Astrocyte (in vitro differentiated cells and primary cell): Measurements from ENCODE around the gene RGS1. TPM values are rescaled to one million over a fixed set of nuclear protein-coding genes. Genes with fewer than 3 reads are reported as not detected.

Experiments used
- DNase-seq: peaks from one replicate; pipeline ENCODE4 v3.0.0-alpha.2; 2010; ENCODE audit warnings: low read depth
- FAIRE-seq: peaks from 2 replicates; lab custom pipeline; 2011; peaks lifted over from hg19 to GRCh38; lab: Jason Lieb, UNC
- H2AFZ ChIP-seq: 2 replicates; pipeline ENCODE4 v1.6.0; 2012; ENCODE audit warnings: low read depth, low read length, inconsistent platforms
- H3K27ac ChIP-seq: 2 replicates; pipeline ENCODE4 v1.5.1; 2011; ENCODE audit warnings: low read depth, low read length, inconsistent platforms
- H3K27me3 ChIP-seq: 2 replicates; pipeline ENCODE4 v1.6.0; 2011; ENCODE audit warnings: low read length, inconsistent platforms; ENCODE audit not compliant: insufficient read depth
- H3K36me3 ChIP-seq: 2 replicates; pipeline ENCODE4 v1.5.1; 2011; ENCODE audit warnings: low read length, inconsistent platforms; ENCODE audit not compliant: insufficient read depth
- H3K4me1 ChIP-seq: 2 replicates; pipeline ENCODE4 v1.5.1; 2011; ENCODE audit warnings: low read length, inconsistent platforms; ENCODE audit not compliant: insufficient read depth
- H3K4me2 ChIP-seq: 2 replicates; pipeline ENCODE4 v1.6.0; 2012; ENCODE audit warnings: low read length, inconsistent platforms
- H3K4me3 ChIP-seq: 2 replicates; pipeline ENCODE4 v1.5.1; 2011; ENCODE audit warnings: low read depth, mild to moderate bottlenecking, low read length, inconsistent platforms; ENCODE audit not compliant: insufficient read depth
- H3K79me2 ChIP-seq: 2 replicates; pipeline ENCODE4 v1.6.0; 2012; ENCODE audit warnings: mild to moderate bottlenecking, low read length, inconsistent platforms; ENCODE audit not compliant: insufficient read depth
- H3K9ac ChIP-seq: 2 replicates; pipeline ENCODE4 v1.6.0; 2012; ENCODE audit warnings: mild to moderate bottlenecking, low read length, inconsistent platforms
- H3K9me3 ChIP-seq: 2 replicates; pipeline ENCODE4 v1.5.1; 2012; ENCODE audit warnings: low read depth, mild to moderate bottlenecking, low read length, inconsistent platforms; ENCODE audit not compliant: insufficient read depth
- H4K20me1 ChIP-seq: 2 replicates; pipeline ENCODE4 v1.6.0; 2012; ENCODE audit warnings: low read length, inconsistent platforms; ENCODE audit not compliant: insufficient read depth
- H3K27ac Mint-ChIP-seq: one replicate; pipeline ENCODE4 v1.8.0; 2021; ENCODE audit warnings: mild to moderate bottlenecking, mixed read lengths; ENCODE audit not compliant: unreplicated experiment
- H3K27me3 Mint-ChIP-seq: one replicate; pipeline ENCODE4 v1.8.0; 2021; ENCODE audit warnings: low read depth, mixed read lengths; ENCODE audit not compliant: unreplicated experiment
- H3K36me3 Mint-ChIP-seq: one replicate; pipeline ENCODE4 v1.8.0; 2021; ENCODE audit warnings: low read depth, mixed read lengths; ENCODE audit not compliant: unreplicated experiment
- H3K4me1 Mint-ChIP-seq: one replicate; pipeline ENCODE4 v1.8.0; 2021; ENCODE audit warnings: low read depth, mixed read lengths; ENCODE audit not compliant: unreplicated experiment
- H3K4me3 Mint-ChIP-seq: one replicate; pipeline ENCODE4 v1.8.0; 2021; ENCODE audit warnings: mild to moderate bottlenecking, moderate library complexity, mixed read lengths; ENCODE audit not compliant: unreplicated experiment
- H3K9me3 Mint-ChIP-seq: one replicate; pipeline ENCODE4 v1.8.0; 2021; ENCODE audit warnings: mild to moderate bottlenecking, mixed read lengths; ENCODE audit not compliant: unreplicated experiment
- EZH2 ChIP-seq: IDR thresholded peaks from 2 replicates; pipeline ENCODE4 v1.6.1; 2012; ENCODE audit warnings: mild to moderate bottlenecking, low read length, inconsistent platforms; ENCODE audit not compliant: insufficient read depth
- total RNA-seq: library from RNA; stranded (reverse); gene quantifications from 2 replicates; pipeline ENCODE4 v1.2.1, GENCODE V29; 2021
- TF ChIP-seq, protein P1 (sequence below): IDR thresholded peaks from 2 replicates; pipeline ENCODE4 v1.5.1; 2011; ENCODE audit warnings: low read depth, mild to moderate bottlenecking, inconsistent platforms, low read length, moderate library complexity; ENCODE audit not compliant: insufficient read depth

The RGS1 gene
- total RNA-seq, 1 donor from 2014 or later = not detected

DNA sequence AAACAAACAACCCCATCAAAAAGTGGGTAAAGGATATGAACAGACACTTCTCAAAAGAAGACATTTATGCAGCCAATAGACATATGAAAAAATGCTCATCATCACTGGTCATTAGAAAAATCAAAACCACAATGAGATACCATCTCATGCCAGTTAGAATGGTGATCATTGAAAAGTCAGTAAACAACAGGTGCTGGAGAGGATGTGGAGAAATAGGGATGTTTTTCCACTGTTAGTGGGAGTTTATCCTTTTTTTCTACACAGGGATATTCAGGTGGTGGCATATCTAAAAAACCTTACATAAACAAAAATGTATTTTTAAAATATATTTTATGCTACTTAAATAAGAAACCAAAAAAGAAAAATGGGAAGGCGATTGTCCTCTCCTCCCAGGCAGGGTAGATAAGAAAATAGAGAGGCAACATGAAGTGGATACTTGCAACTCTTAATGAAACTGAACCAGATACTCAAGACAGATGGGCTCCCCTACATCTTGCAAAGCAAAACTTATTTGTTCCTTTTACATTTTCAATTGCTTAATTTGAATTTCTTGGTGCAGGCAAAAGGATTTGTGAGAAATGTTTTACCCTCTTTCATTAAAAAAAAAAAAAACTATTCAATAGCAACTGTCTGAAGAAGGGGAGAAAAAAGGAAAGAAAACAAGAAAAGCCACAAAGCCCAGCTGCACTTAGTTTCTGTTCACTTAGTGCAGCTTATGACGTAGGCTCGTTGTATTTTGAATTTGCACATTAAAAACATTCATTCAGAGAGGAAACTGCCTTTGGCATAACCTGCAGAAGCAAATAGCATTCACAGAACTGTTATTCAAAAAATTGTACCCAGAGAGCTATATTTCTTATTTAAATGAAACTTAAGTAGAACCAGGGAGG is 36.9 kb upstream of the RGS1 start:
- Histone ChIP-seq H3K4me1 (peaks cover 23% of the 10 kb centered on the region), H3K4me3 (no peak overlapping the region), H3K27me3 (no peaks in the 10 kb centered on the region), H3K27ac (peak overlapping the region; percentile 98), H3K36me3 (no peaks in the 10 kb centered on the region), H3K9me3 (no peaks in the 10 kb centered on the region), H3K4me2 (peak overlapping the region; percentile 50), H4K20me1 (no peaks in the 10 kb centered on the region), H3K79me2 (no peaks in the 10 kb centered on the region), H2AFZ (no peak overlapping the region), H3K9ac (peak overlapping the region; percentile 88)
- H3K4me3 Mint-ChIP-seq = no peak overlapping the region
- H3K4me1 Mint-ChIP-seq = peaks cover 40% of the 10 kb centered on the region
- TF ChIP-seq, protein P1, sequence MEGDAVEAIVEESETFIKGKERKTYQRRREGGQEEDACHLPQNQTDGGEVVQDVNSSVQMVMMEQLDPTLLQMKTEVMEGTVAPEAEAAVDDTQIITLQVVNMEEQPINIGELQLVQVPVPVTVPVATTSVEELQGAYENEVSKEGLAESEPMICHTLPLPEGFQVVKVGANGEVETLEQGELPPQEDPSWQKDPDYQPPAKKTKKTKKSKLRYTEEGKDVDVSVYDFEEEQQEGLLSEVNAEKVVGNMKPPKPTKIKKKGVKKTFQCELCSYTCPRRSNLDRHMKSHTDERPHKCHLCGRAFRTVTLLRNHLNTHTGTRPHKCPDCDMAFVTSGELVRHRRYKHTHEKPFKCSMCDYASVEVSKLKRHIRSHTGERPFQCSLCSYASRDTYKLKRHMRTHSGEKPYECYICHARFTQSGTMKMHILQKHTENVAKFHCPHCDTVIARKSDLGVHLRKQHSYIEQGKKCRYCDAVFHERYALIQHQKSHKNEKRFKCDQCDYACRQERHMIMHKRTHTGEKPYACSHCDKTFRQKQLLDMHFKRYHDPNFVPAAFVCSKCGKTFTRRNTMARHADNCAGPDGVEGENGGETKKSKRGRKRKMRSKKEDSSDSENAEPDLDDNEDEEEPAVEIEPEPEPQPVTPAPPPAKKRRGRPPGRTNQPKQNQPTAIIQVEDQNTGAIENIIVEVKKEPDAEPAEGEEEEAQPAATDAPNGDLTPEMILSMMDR = no peak
- no peak for TF ChIP-seq EZH2
- H3K36me3 Mint-ChIP-seq = no peaks in the 10 kb centered on the region
- no peaks in the 10 kb centered on the region for H3K27me3 Mint-ChIP-seq
- H3K27ac Mint-ChIP-seq = peak overlapping the region; percentile 99
- no peaks in the 10 kb centered on the region for H3K9me3 Mint-ChIP-seq
- FAIRE-seq (no peak), DNase-seq (peak; percentile 73)

DNA sequence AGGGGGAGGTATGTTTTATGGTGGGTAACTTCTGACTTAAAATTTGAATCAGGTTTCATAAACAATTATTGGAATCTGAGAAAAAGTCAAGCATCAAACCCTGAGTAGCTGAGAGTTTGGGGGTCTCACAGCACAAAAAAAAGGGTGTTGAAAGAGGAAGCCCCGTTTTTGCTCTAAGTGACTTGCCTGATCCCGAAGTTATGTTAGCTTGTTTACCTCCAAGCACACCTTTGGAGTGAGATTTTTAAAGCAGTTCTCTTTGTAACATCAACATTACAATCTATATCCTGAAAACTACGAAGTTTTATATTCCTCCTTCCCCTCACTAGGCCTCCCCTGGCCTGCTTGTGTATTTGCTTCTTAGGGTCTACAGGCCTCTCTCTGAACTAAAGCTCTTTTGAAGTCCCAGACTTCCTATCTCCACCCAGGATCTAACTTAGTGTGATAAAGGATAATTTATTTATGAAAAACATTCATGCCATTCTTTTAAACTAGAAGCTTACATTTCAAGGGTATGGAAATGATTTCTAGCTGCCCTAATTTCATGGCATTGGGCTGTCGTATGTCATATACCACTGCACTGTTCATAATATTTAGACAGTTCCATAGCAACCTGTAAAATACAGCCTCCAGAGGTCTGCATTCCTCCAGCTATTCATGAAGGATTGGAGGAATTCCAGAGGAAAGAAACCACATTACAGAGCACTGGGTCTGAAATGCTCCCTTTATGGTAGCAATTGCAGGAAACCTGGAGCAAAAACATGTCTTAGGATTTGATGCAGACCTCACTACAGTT is 36.1 kb upstream of the RGS1 start:
- Histone ChIP-seq H2AFZ (no peak overlapping the region), H4K20me1 (no peaks in the 10 kb centered on the region), H3K9me3 (no peaks in the 10 kb centered on the region), H3K9ac (peak overlapping the region; percentile 88), H3K36me3 (no peaks in the 10 kb centered on the region), H3K4me2 (peak overlapping the region; percentile 50), H3K27me3 (no peaks in the 10 kb centered on the region), H3K4me3 (peak overlapping the region; percentile 4), H3K79me2 (no peaks in the 10 kb centered on the region), H3K4me1 (peaks cover 21% of the 10 kb centered on the region), H3K27ac (peak overlapping the region; percentile 98)
- no peaks in the 10 kb centered on the region for H3K27me3 Mint-ChIP-seq
- peaks cover 36% of the 10 kb centered on the region for H3K4me1 Mint-ChIP-seq
- peak overlapping the region; percentile 99 for H3K27ac Mint-ChIP-seq
- FAIRE-seq (peak; percentile 74), DNase-seq (peak; percentile 98)
- TF ChIP-seq, protein P1 = no peak
- no peak for TF ChIP-seq EZH2
- H3K9me3 Mint-ChIP-seq = no peaks in the 10 kb centered on the region
- no peaks in the 10 kb centered on the region for H3K36me3 Mint-ChIP-seq
- H3K4me3 Mint-ChIP-seq = no peak overlapping the region
